GM12878 (cell line): ENCODE data around the gene SLC10A4. TPM values are rescaled to one million over a fixed set of nuclear protein-coding genes. Genes with fewer than 3 reads are reported as not detected.

Experiments used
- ATAC-seq: fragments of 200-7000 bp; cut with Tn5 transposase; 3 replicates; pipeline ENCODE4 v1.9.1; 2020; ENCODE audit warnings: mild to moderate bottlenecking, moderate library complexity
- Bru-seq: library from RNA; stranded (reverse); fragments of 400-500 nt; gene quantifications from one replicate; lab custom pipeline; 2021; lab: Mats Ljungman, UMichigan
- BruChase-seq, 2 experiments: library from RNA; stranded (reverse); fragments of 400-500 nt; gene quantifications; one replicate each; lab custom pipeline; 2021; lab: Mats Ljungman, UMichigan
- BruUV-seq: library from RNA; stranded (reverse); fragments of 400-500 nt; replicated peaks from 2 replicates; lab custom pipeline; 2021; lab: Mats Ljungman, UMichigan
- CTCF ChIA-PET: fragments of 300-600 bp; sonication (Branson Sonifier 250); formaldehyde crosslinking; extraction: SDS; loops from one replicate; lab custom pipeline; 2021; ENCODE audit warnings: inconsistent platforms; lab: Yijun Ruan, JAX
- POLR2A ChIA-PET: fragments of 350-600 bp; formaldehyde crosslinking; extraction: SDS; loops from one replicate; lab custom pipeline; 2021; ENCODE audit warnings: inconsistent platforms; lab: Charles Lee
- RAD21 ChIA-PET: fragments of 300-600 bp; sonication (Branson Sonifier 250); formaldehyde crosslinking; loops from one replicate; lab custom pipeline; 2023; ENCODE audit warnings: antibody characterized with exemption; ENCODE audit not compliant: unreplicated experiment; lab: Charles Lee
- SMC1A ChIA-PET: fragments of 300-600 bp; sonication (Branson Sonifier 250); formaldehyde crosslinking; loops from one replicate; lab custom pipeline; 2023; ENCODE audit not compliant: unreplicated experiment, uncharacterized antibody; lab: Charles Lee
- DNase-seq: peaks from one replicate; pipeline ENCODE4 v3.0.0-alpha.2; 2011; ENCODE audit warnings: low read depth, low spot score
- FAIRE-seq: peaks from 3 replicates; lab custom pipeline; 2011; peaks lifted over from hg19 to GRCh38; lab: Jason Lieb, UNC
- H2AFZ ChIP-seq: 2 replicates; pipeline ENCODE4 v1.6.0; 2011; ENCODE audit warnings: low read depth, low read length, control low read depth; ENCODE audit not compliant: control insufficient read depth
- H3K27ac ChIP-seq: 2 replicates; pipeline ENCODE4 v1.5.1; 2011; ENCODE audit warnings: control low read depth; ENCODE audit not compliant: control insufficient read depth, insufficient read depth
- H3K27me3 ChIP-seq, 2 experiments: replicated peaks in 1 of 2; 2 replicates each; pipeline versions ENCODE4 v1.6.0 to v1.6.1; 2011; ENCODE audit warnings: low read length in 1 of 2; ENCODE audit not compliant: control insufficient read depth in 2 of 2, insufficient read depth in 2 of 2
- H3K36me3 ChIP-seq, 2 experiments: 2 replicates each; pipeline ENCODE4 v1.5.1; 2011; ENCODE audit warnings: low read length in 1 of 2; ENCODE audit not compliant: control insufficient read depth in 2 of 2, insufficient read depth in 2 of 2
- H3K4me1 ChIP-seq: 2 replicates; pipeline ENCODE4 v1.6.1; 2011; ENCODE audit warnings: mild to moderate bottlenecking, low read length, moderate library complexity, mixed read lengths; ENCODE audit not compliant: control insufficient read depth, insufficient read depth
- H3K4me2 ChIP-seq: 2 replicates; pipeline ENCODE4 v1.6.0; 2011; ENCODE audit warnings: control low read depth; ENCODE audit not compliant: control insufficient read depth, insufficient read depth
- H3K4me3 ChIP-seq: fragments of 200-600 bp; sonication (generic); 2 replicates; pipeline ENCODE4 v1.5.1; 2016
- H3K79me2 ChIP-seq: 2 replicates; pipeline ENCODE4 v1.6.0; 2011; ENCODE audit warnings: low read length; ENCODE audit not compliant: control insufficient read depth, insufficient read depth
- H3K9ac ChIP-seq: 2 replicates; pipeline ENCODE4 v1.8.0; 2011; ENCODE audit warnings: low read length, control low read depth, mixed read lengths; ENCODE audit not compliant: control insufficient read depth, insufficient read depth
- H3K9me3 ChIP-seq: replicated peaks from 3 replicates; pipeline ENCODE4 v1.5.1; 2011; ENCODE audit warnings: mild to moderate bottlenecking, low read length; ENCODE audit not compliant: control insufficient read depth, insufficient read depth
- H4K20me1 ChIP-seq: 2 replicates; pipeline ENCODE4 v1.6.0; 2011; ENCODE audit not compliant: control insufficient read depth, insufficient read depth
- KDM1A ChIP-seq: fragments of 200-600 bp; sonication (generic); IDR thresholded peaks from 2 replicates; pipeline ENCODE4 v1.6.1; 2016; ENCODE audit warnings: borderline replicate concordance
- NRF1 ChIP-seq: conservative IDR thresholded peaks from 2 replicates; pipeline ENCODE4 v1.6.1; 2011; ENCODE audit warnings: mild to moderate bottlenecking, low read depth, low read length, improper control_type of control experiment
- RBBP5 ChIP-seq: fragments of 200-600 bp; sonication (generic); conservative IDR thresholded peaks from 2 replicates; pipeline ENCODE4 v1.6.1; 2016
- RELA ChIP-seq: fragments of 450-650 bp; IDR thresholded peaks from 2 replicates; pipeline ENCODE4 v1.8.0; 2014; ENCODE audit warnings: borderline replicate concordance; ENCODE audit not compliant: partially characterized antibody
- WGBS: methylation state at CpG from one replicate; pipeline ENCODE4 v1.1.6; 2016; ENCODE audit warnings: low lambda C conversion rate; ENCODE audit not compliant: insufficient replicate concordance, insufficient coverage; ENCODE audit errors: missing lambda C conversion rate; 5-methylcytosine and 5-hydroxymethylcytosine counted together
- in situ Hi-C: fragments of 300-500 bp; cut with MboI; formaldehyde crosslinking; loops from 9 replicates; pipeline ENCODE4 v1.14.3; 2018; ENCODE audit warnings: mixed read lengths
- intact Hi-C: fragments of 100-400 bp; cut with micrococcal nuclease; formaldehyde crosslinking; loops from one replicate; pipeline ENCODE4 v1.14.2; 2022; ENCODE audit not compliant: unreplicated experiment
- long read RNA-seq, 2 experiments: library from polyadenylated mRNA; unstranded; transcript quantifications; one replicate each; pipeline ENCODE4 v2.0.0, GENCODE V29; 2019 to 2020
- polyA minus RNA-seq, 3 experiments: library from RNA; depleted of rRNA, polyadenylated mRNA; stranded (reverse); fragments of >200 nt; gene quantifications; 2 replicates each; pipeline ENCODE4 v1.2.3, GENCODE V29; 2011
- polyA plus RNA-seq, 11 experiments: library from polyadenylated mRNA; depleted of rRNA in 4 of 11; unstranded in 6 of 11; stranded (reverse) in 5 of 11; fragments of >200 nt; fragmentation: Nextera tagmentation in 4 of 11; fragmentation: Illumina TruSeq in 1 of 11; extraction: Ambion mirVana in 4 of 11; extraction: Trizol in 1 of 11; gene quantifications; 1 replicate in 1 of 11; 2 replicates in 10 of 11; pipeline versions ENCODE4 v1.2.1 to v1.2.3, GENCODE V29; 2011 to 2016; ENCODE audit warnings: inconsistent platforms in 2 of 11, missing spikeins in 2 of 11, low read depth in 1 of 11
- total RNA-seq, 4 experiments: library from RNA; depleted of rRNA in 3 of 4; stranded (reverse); fragments of >200 nt in 3 of 4; fragmentation: Illumina TruSeq in 1 of 4; extraction: Trizol in 1 of 4; gene quantifications; 2 replicates each; pipeline versions ENCODE4 v1.2.1 to v1.2.3, GENCODE V29; 2013 to 2021

Gene SLC10A4, protein sequence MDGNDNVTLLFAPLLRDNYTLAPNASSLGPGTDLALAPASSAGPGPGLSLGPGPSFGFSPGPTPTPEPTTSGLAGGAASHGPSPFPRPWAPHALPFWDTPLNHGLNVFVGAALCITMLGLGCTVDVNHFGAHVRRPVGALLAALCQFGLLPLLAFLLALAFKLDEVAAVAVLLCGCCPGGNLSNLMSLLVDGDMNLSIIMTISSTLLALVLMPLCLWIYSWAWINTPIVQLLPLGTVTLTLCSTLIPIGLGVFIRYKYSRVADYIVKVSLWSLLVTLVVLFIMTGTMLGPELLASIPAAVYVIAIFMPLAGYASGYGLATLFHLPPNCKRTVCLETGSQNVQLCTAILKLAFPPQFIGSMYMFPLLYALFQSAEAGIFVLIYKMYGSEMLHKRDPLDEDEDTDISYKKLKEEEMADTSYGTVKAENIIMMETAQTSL
- 0.37 and 0.42 TPM in 2 replicates for total RNA-seq (2013; cell fraction: nucleolus; rRNA removed)
- total RNA-seq (2014; rRNA removed) (not detected in 2 replicates), total RNA-seq (2014; rRNA removed; fragmentation: Illumina TruSeq; extraction: Trizol) (not detected in 2 replicates), total RNA-seq (2021) (not detected in 2 replicates), polyA plus RNA-seq (2011; rRNA removed) (0.12 TPM in 2 replicates), polyA plus RNA-seq (2014; fragmentation: Illumina TruSeq; extraction: Trizol) (not detected in 2 replicates), polyA plus RNA-seq (2014; fragmentation: Nextera tagmentation; extraction: Ambion mirVana) (not detected), polyA plus RNA-seq (2014; rRNA removed) (not detected in 2 replicates), polyA plus RNA-seq (2016; fragmentation: Nextera tagmentation; extraction: Ambion mirVana) (not detected), polyA minus RNA-seq (2011; rRNA and poly(A)+ RNA removed) (0.26 TPM in 1 of 2 replicates, not detected in the other), Bru-seq, nascent RNA (percentile 22 among the genes with signal in this experiment), BruChase-seq, experiment 1, labeled RNA remaining after a 6-hour chase (percentile 36 among the genes with signal in this experiment), BruChase-seq, experiment 2, labeled RNA remaining after a 2-hour chase (percentile 43 among the genes with signal in this experiment)
- not detected for polyA plus RNA-seq (2011; ENCODE audit: low read depth)
- not detected in 2 replicates for polyA plus RNA-seq (2011; cell fraction: cytosol; rRNA removed)
- 0.19 and 0.45 TPM in 2 replicates for polyA plus RNA-seq (2011; cell fraction: nucleus; rRNA removed)
- polyA plus RNA-seq (2012), result not detected in 2 replicates
- polyA minus RNA-seq (2011; cell fraction: cytosol; rRNA and poly(A)+ RNA removed), result not detected in 2 replicates
- polyA minus RNA-seq (2011; cell fraction: nucleus; rRNA and poly(A)+ RNA removed), result 0.29 TPM in 1 of 2 replicates, not detected in the other
- long read RNA-seq, experiment 1, result 0 reads
- long read RNA-seq, experiment 2, result 0 reads

DNA sequence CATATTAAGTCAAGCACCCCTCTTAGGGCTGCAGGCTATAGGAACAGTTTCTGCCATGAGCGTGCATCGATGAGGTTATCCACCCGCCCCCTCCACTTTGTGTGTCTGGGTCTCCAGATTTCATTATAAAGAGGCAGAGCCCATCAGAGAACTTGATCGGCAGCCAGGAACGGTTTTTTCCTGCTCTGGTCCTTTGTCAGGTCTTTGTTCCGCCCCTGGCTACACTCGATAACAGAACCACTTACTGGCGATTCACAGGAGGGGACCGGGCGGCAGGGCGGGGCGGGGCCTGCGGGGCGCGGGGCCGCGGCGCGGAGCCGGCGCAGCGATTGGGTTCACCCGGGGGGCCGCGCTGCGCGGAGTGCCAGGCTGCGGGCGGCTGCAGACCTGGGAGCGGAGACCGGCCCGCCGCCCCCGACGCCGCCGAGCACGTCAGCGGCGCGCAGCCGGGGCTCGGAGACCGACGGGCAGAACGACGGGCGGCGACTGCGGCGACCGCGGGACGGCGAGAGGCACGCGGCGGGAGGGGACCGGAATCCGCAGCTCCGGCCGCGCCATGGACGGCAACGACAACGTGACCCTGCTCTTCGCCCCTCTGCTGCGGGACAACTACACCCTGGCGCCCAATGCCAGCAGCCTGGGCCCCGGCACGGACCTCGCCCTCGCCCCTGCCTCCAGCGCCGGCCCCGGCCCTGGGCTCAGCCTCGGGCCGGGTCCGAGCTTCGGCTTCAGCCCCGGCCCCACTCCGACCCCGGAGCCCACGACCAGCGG is at the start of gene SLC10A4:
Gene SLC10A4, plus strand, starts transcription at position 338 of the 771 bp plus-strand sequence. Its CDS starts 219 bp downstream, at position 557.
- ChIA-PET RAD21 (no interaction called here), POLR2A (no interaction called here), CTCF (no interaction called here), SMC1A (interaction anchor here (1.2 kb wide), 1 partner anchor 442 kb away, joined by 3 read pairs; no protein-coding TSS in a partner anchor)
- Histone ChIP-seq H3K9me3 (peaks cover 3% of the 10 kb centered on the region; the same call in 2 of the 3 replicates), H4K20me1 (no peaks in the 10 kb centered on the region), H3K79me2 (no peaks in the 10 kb centered on the region), H2AFZ (peak within 1 kb of the TSS; percentile 34; the same call in 1 of the 2 replicates), H3K27ac (no peak within 1 kb of the TSS), H3K4me1 (no peaks in the 10 kb centered on the region), H3K36me3 (no peaks in the 10 kb centered on the region), H3K4me3 (no peak within 1 kb of the TSS), H3K27me3 (peaks cover 8 to 28% of the 10 kb centered on the region in 2 experiments), H3K9ac (no peak within 1 kb of the TSS), H3K4me2 (peak within 1 kb of the TSS; percentile 3; the same call in 1 of the 2 replicates)
- TF ChIP-seq NRF1 (no peak), RBBP5 (no peak), RELA (no peak), KDM1A (no peak)
- ATAC-seq, result no peak
- WGBS, result 21% methylated on average over 48 of the region's 85 CpGs
- BruUV-seq, result no TSS peak
- no peak for DNase-seq
- intact Hi-C loops (no loop called here), in situ Hi-C loops (no loop called here)
- no peak for FAIRE-seq
